ENCODE results near the gene ZMIZ1.
"Not testable (repeated sequence)": the region's sequence is repeated elsewhere in the genome, so short reads cannot be mapped to it uniquely, and the experiment has no call there.

Gene ZMIZ1

GRCh38 chr10:79274279-79275104 lies 205.7 kb downstream of the ZMIZ1 start:
- no peak for DNase-seq

- DNase-seq, result no peak
Measured at GRCh38 chr10:79275105-79275430, 206.3 kb downstream of the ZMIZ1 start.

GRCh38 chr10:79275431-79275851 lies 206.7 kb downstream of the ZMIZ1 start:
- DNase-seq, result no peak

GRCh38 chr10:79277579-79278269 lies 209.0 kb downstream of the ZMIZ1 start:
- DNase-seq, result no peak

- not testable (repeated sequence) for DNase-seq
Measured at GRCh38 chr10:79279047-79279446, 210.3 kb downstream of the ZMIZ1 start.

GRCh38 chr10:79280956-79281355 lies 212.2 kb downstream of the ZMIZ1 start:
- DNase-seq, result no peak

GRCh38 chr10:79282388-79282787 lies 213.6 kb downstream of the ZMIZ1 start:
- no peak for DNase-seq

- DNase-seq, result no peak
Measured at GRCh38 chr10:79283616-79284015, 214.8 kb downstream of the ZMIZ1 start.

- DNase-seq, result no peak
Measured at GRCh38 chr10:79284158-79284871, 215.5 kb downstream of the ZMIZ1 start.

GRCh38 chr10:79285315-79286197 lies 216.8 kb downstream of the ZMIZ1 start:
- DNase-seq, result no peak

- DNase-seq, result peak; percentile 91
Measured at GRCh38 chr10:79286318-79286951, 217.7 kb downstream of the ZMIZ1 start.

- DNase-seq, result no peak
Measured at GRCh38 chr10:79287973-79288723, 219.4 kb downstream of the ZMIZ1 start.

- DNase-seq, result no peak
Measured at GRCh38 chr10:79289801-79290200, 221.0 kb downstream of the ZMIZ1 start.

- no peak for DNase-seq
Measured at GRCh38 chr10:79292026-79292766, 223.4 kb downstream of the ZMIZ1 start.

- DNase-seq, result no peak
Measured at GRCh38 chr10:79292891-79293746, 224.4 kb downstream of the ZMIZ1 start.

GRCh38 chr10:79293841-79294581 lies 225.2 kb downstream of the ZMIZ1 start:
- peak; percentile 48 for DNase-seq

- DNase-seq, result no peak
Measured at GRCh38 chr10:79295563-79295962, 226.8 kb downstream of the ZMIZ1 start.

GRCh38 chr10:79296431-79296830 lies 227.7 kb downstream of the ZMIZ1 start:
- no peak for DNase-seq
